Kidney (tissue), 14 donors: ENCODE results near the gene NKIRAS2. TPM values are rescaled to one million over a fixed set of nuclear protein-coding genes. Genes with fewer than 3 reads are reported as not detected.

Source experiments
- DNase-seq, 5 donors: peaks; one replicate each; pipeline ENCODE4 v3.0.0-alpha.2; 2013 to 2020
- FAIRE-seq: peaks from 2 replicates; lab custom pipeline; 2012; peaks lifted over from hg19 to GRCh38; lab: Jason Lieb, UNC
- H3K27ac ChIP-seq, 2 donors: one replicate each; pipeline ENCODE4 v1.7.0; 2013; ENCODE audit warnings: low read depth in 2 of 2, low read length in 2 of 2, inconsistent platforms in 1 of 2
- H3K27me3 ChIP-seq: one replicate; pipeline ENCODE4 v1.7.1; 2013; ENCODE audit warnings: low read length, inconsistent platforms; ENCODE audit not compliant: control insufficient read depth, insufficient read depth
- H3K36me3 ChIP-seq, 3 donors: one replicate each; pipeline versions ENCODE4 v1.7.0 to v1.7.1; 2013; ENCODE audit warnings: low read length in 3 of 3, control low read depth in 1 of 3, inconsistent platforms in 1 of 3; ENCODE audit not compliant: insufficient read depth in 3 of 3, control insufficient read depth in 2 of 3
- H3K4me1 ChIP-seq, 3 donors: one replicate each; pipeline versions ENCODE4 v1.7.0 to v1.7.1; 2013; ENCODE audit warnings: low read length in 3 of 3, inconsistent platforms in 1 of 3, low read depth in 1 of 3; ENCODE audit not compliant: control insufficient read depth in 2 of 3, insufficient read depth in 2 of 3
- H3K4me3 ChIP-seq, 3 donors: one replicate each; pipeline versions ENCODE4 v1.7.0 to v1.8.1; 2013; ENCODE audit warnings: low read length in 3 of 3, control low read depth in 1 of 3, inconsistent platforms in 1 of 3
- H3K9ac ChIP-seq, 3 donors: one replicate each; pipeline versions ENCODE4 v1.7.0 to v1.7.1; 2013; ENCODE audit warnings: low read length in 3 of 3, control low read depth in 1 of 3, inconsistent platforms in 1 of 3
- H3K9me3 ChIP-seq, 3 donors: one replicate each; pipeline versions ENCODE4 v1.7.0 to v1.7.1; 2013; ENCODE audit warnings: low read length in 3 of 3, control low read depth in 1 of 3, inconsistent platforms in 1 of 3; ENCODE audit not compliant: control insufficient read depth in 2 of 3, insufficient read depth in 1 of 3
- intact Hi-C: fragments of 100-400 bp; cut with DNase I; formaldehyde crosslinking; loops from one replicate; pipeline ENCODE4 v1.11.1; 2022
- polyA plus RNA-seq: library from polyadenylated mRNA; stranded (reverse); fragments of 350-450 nt; fragmentation: Illumina TruSeq; extraction: RNeasy Lipid Tissue Mini Kit (QIAGEN cat#74804); gene quantifications from one replicate; pipeline ENCODE4 v1.2.3, GENCODE V29; 2014; ENCODE audit warnings: low read depth, low replicate concordance; ENCODE audit not compliant: insufficient read depth
- total RNA-seq: library from RNA; stranded (reverse); fragmentation: NEBNext Ultra II Directional; extraction: Animal tissue kit (Norgen Biotek cat#: 25700); gene quantifications from one replicate; pipeline ENCODE4 v1.2.1, GENCODE V29; 2021
- TF ChIP-seq, protein P1 (sequence below): IDR thresholded peaks from 3 replicates; pipeline ENCODE4 v1.5.1; 2012; ENCODE audit warnings: mild to moderate bottlenecking, moderate library complexity, borderline replicate concordance; ENCODE audit not compliant: insufficient read depth; ENCODE audit errors: extremely low read depth
- donor health status: control.
- donor health status: control.
- donor health status: control.
- donor health status: control.
- donor health status: control.
- donor health status: DM: yes; HTN: yes; CAD: no.
- donor health status: Normal renal cell carcinoma (clear cell type).

The NKIRAS2 gene
- total and polyA plus RNA-seq, 2 donors from 2014 or later: 21.2 to 26.8 TPM

- H3K9me3 ChIP-seq: no peaks in the 10 kb centered on the region
- no peaks in the 10 kb centered on the region for H3K4me1 ChIP-seq
- no peaks in the 10 kb centered on the region for H3K36me3 ChIP-seq
- intact Hi-C loops: no loop called here
- no peaks in the 10 kb centered on the region for H3K27me3 ChIP-seq
- no peak for DNase-seq
- H3K27ac ChIP-seq: no peak overlapping the region
- TF ChIP-seq, protein P1, sequence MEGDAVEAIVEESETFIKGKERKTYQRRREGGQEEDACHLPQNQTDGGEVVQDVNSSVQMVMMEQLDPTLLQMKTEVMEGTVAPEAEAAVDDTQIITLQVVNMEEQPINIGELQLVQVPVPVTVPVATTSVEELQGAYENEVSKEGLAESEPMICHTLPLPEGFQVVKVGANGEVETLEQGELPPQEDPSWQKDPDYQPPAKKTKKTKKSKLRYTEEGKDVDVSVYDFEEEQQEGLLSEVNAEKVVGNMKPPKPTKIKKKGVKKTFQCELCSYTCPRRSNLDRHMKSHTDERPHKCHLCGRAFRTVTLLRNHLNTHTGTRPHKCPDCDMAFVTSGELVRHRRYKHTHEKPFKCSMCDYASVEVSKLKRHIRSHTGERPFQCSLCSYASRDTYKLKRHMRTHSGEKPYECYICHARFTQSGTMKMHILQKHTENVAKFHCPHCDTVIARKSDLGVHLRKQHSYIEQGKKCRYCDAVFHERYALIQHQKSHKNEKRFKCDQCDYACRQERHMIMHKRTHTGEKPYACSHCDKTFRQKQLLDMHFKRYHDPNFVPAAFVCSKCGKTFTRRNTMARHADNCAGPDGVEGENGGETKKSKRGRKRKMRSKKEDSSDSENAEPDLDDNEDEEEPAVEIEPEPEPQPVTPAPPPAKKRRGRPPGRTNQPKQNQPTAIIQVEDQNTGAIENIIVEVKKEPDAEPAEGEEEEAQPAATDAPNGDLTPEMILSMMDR: no peak
- FAIRE-seq: no peak
- H3K9ac ChIP-seq: no peak overlapping the region
- no peak overlapping the region for H3K4me3 ChIP-seq
Measured at GRCh38 chr17:42031584-42031983, 11.7 kb downstream of the NKIRAS2 start.

DNA sequence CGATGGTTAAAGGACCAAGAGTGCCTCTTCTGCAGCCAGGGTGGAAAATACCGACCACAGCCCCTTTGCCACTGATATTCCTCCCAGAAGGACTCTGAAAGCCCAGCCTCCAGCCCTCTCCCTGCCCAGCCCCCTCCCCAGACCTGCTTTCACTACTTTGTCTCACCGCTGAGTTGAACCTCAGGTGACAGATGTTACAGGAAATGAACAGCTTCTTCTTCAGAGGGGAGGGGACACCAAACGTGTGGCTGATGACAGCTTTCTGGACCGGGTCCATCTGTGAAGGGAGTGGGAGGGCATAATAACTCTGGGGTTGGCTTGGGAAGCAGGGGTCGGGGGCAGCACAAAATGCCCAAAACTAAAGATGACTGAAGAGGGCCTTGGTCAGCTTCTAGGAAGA lies 14.2 kb downstream of the NKIRAS2 start:
- no peaks in the 10 kb centered on the region for H3K4me1 ChIP-seq
- H3K4me3 ChIP-seq: no peak overlapping the region
- TF ChIP-seq, protein P1: no peak
- H3K9ac ChIP-seq: no peak overlapping the region
- H3K36me3 ChIP-seq: no peaks in the 10 kb centered on the region
- DNase-seq (no peak), FAIRE-seq (no peak)
- H3K9me3 ChIP-seq: no peaks in the 10 kb centered on the region
- intact Hi-C loops: no loop called here
- H3K27me3 ChIP-seq: no peaks in the 10 kb centered on the region
- no peak overlapping the region for H3K27ac ChIP-seq

GRCh38 chr17:42038221-42038973 lies 18.5 kb downstream of the NKIRAS2 start:
- H3K9me3 ChIP-seq: no peaks in the 10 kb centered on the region
- H3K4me1 ChIP-seq: no peaks in the 10 kb centered on the region
- no peaks in the 10 kb centered on the region for H3K27me3 ChIP-seq
- TF ChIP-seq, protein P1: no peak
- FAIRE-seq (no peak), DNase-seq (no peak)
- H3K36me3 ChIP-seq: no peaks in the 10 kb centered on the region
- intact Hi-C loops: no loop called here
- H3K27ac ChIP-seq: no peak overlapping the region
- no peak overlapping the region for H3K4me3 ChIP-seq
- no peak overlapping the region for H3K9ac ChIP-seq
